Measurements from ENCODE around the gene PHACTR1. TPM values are rescaled to one million over a fixed set of nuclear protein-coding genes. Genes with fewer than 3 reads are reported as not detected.
A peak's percentile ranks its signal among the peaks of the same experiment; 100 is the strongest.
"Not testable (repeated sequence)": the region's sequence is repeated elsewhere in the genome, so short reads cannot be mapped to it uniquely, and the experiment has no call there.

Gene PHACTR1
- total RNA-seq, 1 donor from 2014 or later = 22.8 TPM

GRCh38 chr6:12748815-12749521, 32.4 kb downstream of the PHACTR1 start:
- no peak for DNase-seq (ENCODE audit: extremely low read depth, low read depth, low spot score)

- DNase-seq (ENCODE audit: extremely low read depth, low read depth, low spot score) = no peak
Measured at GRCh38 chr6:12749531-12750379, 33.2 kb downstream of the PHACTR1 start.

GRCh38 chr6:12750416-12750815, 33.8 kb downstream of the PHACTR1 start:
- no peak for DNase-seq (ENCODE audit: extremely low read depth, low read depth, low spot score)

GRCh38 chr6:12751694-12752325, 35.2 kb downstream of the PHACTR1 start:
- peak; percentile 12 for DNase-seq (ENCODE audit: extremely low read depth, low read depth, low spot score)

- DNase-seq (ENCODE audit: extremely low read depth, low read depth, low spot score) = no peak
Measured at GRCh38 chr6:12753036-12753435, 36.5 kb downstream of the PHACTR1 start.

GRCh38 chr6:12760226-12760625, 43.7 kb downstream of the PHACTR1 start:
- DNase-seq (ENCODE audit: extremely low read depth, low read depth, low spot score) = no peak

- DNase-seq (ENCODE audit: extremely low read depth, low read depth, low spot score) = no peak
Measured at GRCh38 chr6:12760911-12761310, 44.3 kb downstream of the PHACTR1 start.

- DNase-seq (ENCODE audit: extremely low read depth, low read depth, low spot score) = no peak
Measured at GRCh38 chr6:12761376-12762115, 45.0 kb downstream of the PHACTR1 start.

- DNase-seq (ENCODE audit: extremely low read depth, low read depth, low spot score) = not testable (repeated sequence)
Measured at GRCh38 chr6:12762731-12763434, 46.3 kb downstream of the PHACTR1 start.

GRCh38 chr6:12766365-12766764, 49.8 kb downstream of the PHACTR1 start:
- no peak for DNase-seq (ENCODE audit: extremely low read depth, low read depth, low spot score)

- DNase-seq (ENCODE audit: extremely low read depth, low read depth, low spot score) = no peak
Measured at GRCh38 chr6:12767016-12767415, 50.4 kb downstream of the PHACTR1 start.

GRCh38 chr6:12769556-12770256, 53.1 kb downstream of the PHACTR1 start:
- no peak for DNase-seq (ENCODE audit: extremely low read depth, low read depth, low spot score)

GRCh38 chr6:12772416-12772815, 55.8 kb downstream of the PHACTR1 start:
- no peak for DNase-seq (ENCODE audit: extremely low read depth, low read depth, low spot score)

GRCh38 chr6:12776291-12776690, 59.7 kb downstream of the PHACTR1 start:
- no peak for DNase-seq (ENCODE audit: extremely low read depth, low read depth, low spot score)

- no peak for DNase-seq (ENCODE audit: extremely low read depth, low read depth, low spot score)
Measured at GRCh38 chr6:12779772-12780171, 63.2 kb downstream of the PHACTR1 start.

- DNase-seq (ENCODE audit: extremely low read depth, low read depth, low spot score) = no peak
Measured at GRCh38 chr6:12782136-12782535, 65.6 kb downstream of the PHACTR1 start.

GRCh38 chr6:12785301-12785700, 68.7 kb downstream of the PHACTR1 start:
- no peak for DNase-seq (ENCODE audit: extremely low read depth, low read depth, low spot score)

GRCh38 chr6:12785921-12786320, 69.4 kb downstream of the PHACTR1 start:
- no peak for DNase-seq (ENCODE audit: extremely low read depth, low read depth, low spot score)

- DNase-seq (ENCODE audit: extremely low read depth, low read depth, low spot score) = no peak
Measured at GRCh38 chr6:12791371-12791770, 74.8 kb downstream of the PHACTR1 start.

GRCh38 chr6:12798326-12798725, 81.8 kb downstream of the PHACTR1 start:
- no peak for DNase-seq (ENCODE audit: extremely low read depth, low read depth, low spot score)
